Liver (tissue), 3 donors: ENCODE data around the gene DOK5.

Experiments
- FOXA1 ChIP-seq: IDR thresholded peaks from 2 replicates; pipeline ENCODE4 v1.6.1; 2016; ENCODE audit warnings: antibody characterized with exemption
- HNF4A ChIP-seq, 2 donors: conservative IDR thresholded peaks; 2 replicates each; pipeline ENCODE4 v1.6.1; 2016; ENCODE audit warnings: antibody characterized with exemption in 2 of 2, mild to moderate bottlenecking in 2 of 2
- JUND ChIP-seq, 2 donors: IDR thresholded peaks; 2 replicates each; pipeline ENCODE4 v1.6.1; 2016; ENCODE audit warnings: antibody characterized with exemption in 2 of 2
- RAD21 ChIP-seq, 2 donors: IDR thresholded peaks; 2 replicates each; pipeline ENCODE4 v1.6.1; 2016; ENCODE audit warnings: antibody characterized with exemption in 2 of 2, mild to moderate bottlenecking in 2 of 2
- TAF1 ChIP-seq: conservative IDR thresholded peaks from 2 replicates; pipeline ENCODE4 v1.6.1; 2016; ENCODE audit warnings: antibody characterized with exemption, mild to moderate bottlenecking
- YY1 ChIP-seq: IDR thresholded peaks from 2 replicates; pipeline ENCODE4 v1.6.1; 2016; ENCODE audit warnings: antibody characterized with exemption, mild to moderate bottlenecking
- TF ChIP-seq, protein P1 (sequence below): fragments of 150-350 bp; IDR thresholded peaks from 2 replicates; pipeline ENCODE4 v1.5.1; 2017; ENCODE audit warnings: improper control_type of control experiment, low read depth, low read length; ENCODE audit not compliant: missing input control
- TF ChIP-seq, protein P2 (sequence below): IDR thresholded peaks from 2 replicates; pipeline ENCODE4 v1.6.1; 2016; ENCODE audit warnings: antibody characterized with exemption
- TF ChIP-seq, protein P3 (sequence below): IDR thresholded peaks from 2 replicates; pipeline ENCODE4 v1.6.1; 2016; ENCODE audit warnings: antibody characterized with exemption
- donor health status: healthy.
- donor health status: healthy.

DNA sequence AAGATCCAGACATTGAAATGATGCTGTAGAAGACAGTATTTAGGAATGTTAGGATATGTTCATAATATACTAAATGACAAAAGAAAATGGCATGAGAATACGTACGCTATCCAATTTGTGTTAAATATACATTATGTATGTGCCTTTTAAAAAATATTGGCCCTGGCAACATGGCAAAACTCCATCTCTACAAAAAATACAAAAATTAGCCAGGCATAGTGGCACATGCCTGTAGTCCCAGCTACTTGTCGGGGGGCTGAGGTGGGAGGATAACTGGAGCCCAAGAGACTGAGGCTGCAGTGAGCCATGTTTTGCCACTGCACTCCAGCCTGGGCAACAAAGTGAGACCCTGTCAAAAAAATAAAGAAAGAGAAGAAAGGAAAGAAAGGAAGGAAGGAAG is 155.7 kb downstream of the DOK5 start:
- TF ChIP-seq YY1, result no peak
- no peak for TF ChIP-seq JUND (IDR thresholded peaks at IDR 0.05)
- TF ChIP-seq, protein P1, sequence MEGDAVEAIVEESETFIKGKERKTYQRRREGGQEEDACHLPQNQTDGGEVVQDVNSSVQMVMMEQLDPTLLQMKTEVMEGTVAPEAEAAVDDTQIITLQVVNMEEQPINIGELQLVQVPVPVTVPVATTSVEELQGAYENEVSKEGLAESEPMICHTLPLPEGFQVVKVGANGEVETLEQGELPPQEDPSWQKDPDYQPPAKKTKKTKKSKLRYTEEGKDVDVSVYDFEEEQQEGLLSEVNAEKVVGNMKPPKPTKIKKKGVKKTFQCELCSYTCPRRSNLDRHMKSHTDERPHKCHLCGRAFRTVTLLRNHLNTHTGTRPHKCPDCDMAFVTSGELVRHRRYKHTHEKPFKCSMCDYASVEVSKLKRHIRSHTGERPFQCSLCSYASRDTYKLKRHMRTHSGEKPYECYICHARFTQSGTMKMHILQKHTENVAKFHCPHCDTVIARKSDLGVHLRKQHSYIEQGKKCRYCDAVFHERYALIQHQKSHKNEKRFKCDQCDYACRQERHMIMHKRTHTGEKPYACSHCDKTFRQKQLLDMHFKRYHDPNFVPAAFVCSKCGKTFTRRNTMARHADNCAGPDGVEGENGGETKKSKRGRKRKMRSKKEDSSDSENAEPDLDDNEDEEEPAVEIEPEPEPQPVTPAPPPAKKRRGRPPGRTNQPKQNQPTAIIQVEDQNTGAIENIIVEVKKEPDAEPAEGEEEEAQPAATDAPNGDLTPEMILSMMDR, result no peak
- TF ChIP-seq, protein P2, sequence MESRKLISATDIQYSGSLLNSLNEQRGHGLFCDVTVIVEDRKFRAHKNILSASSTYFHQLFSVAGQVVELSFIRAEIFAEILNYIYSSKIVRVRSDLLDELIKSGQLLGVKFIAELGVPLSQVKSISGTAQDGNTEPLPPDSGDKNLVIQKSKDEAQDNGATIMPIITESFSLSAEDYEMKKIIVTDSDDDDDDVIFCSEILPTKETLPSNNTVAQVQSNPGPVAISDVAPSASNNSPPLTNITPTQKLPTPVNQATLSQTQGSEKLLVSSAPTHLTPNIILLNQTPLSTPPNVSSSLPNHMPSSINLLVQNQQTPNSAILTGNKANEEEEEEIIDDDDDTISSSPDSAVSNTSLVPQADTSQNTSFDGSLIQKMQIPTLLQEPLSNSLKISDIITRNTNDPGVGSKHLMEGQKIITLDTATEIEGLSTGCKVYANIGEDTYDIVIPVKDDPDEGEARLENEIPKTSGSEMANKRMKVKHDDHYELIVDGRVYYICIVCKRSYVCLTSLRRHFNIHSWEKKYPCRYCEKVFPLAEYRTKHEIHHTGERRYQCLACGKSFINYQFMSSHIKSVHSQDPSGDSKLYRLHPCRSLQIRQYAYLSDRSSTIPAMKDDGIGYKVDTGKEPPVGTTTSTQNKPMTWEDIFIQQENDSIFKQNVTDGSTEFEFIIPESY, result no peak
- no peak for TF ChIP-seq FOXA1
- no peak for TF ChIP-seq TAF1
- TF ChIP-seq HNF4A (conservative IDR thresholded peaks at IDR 0.05), result no peak
- no peak for TF ChIP-seq RAD21 (IDR thresholded peaks at IDR 0.05)
- TF ChIP-seq, protein P3, sequence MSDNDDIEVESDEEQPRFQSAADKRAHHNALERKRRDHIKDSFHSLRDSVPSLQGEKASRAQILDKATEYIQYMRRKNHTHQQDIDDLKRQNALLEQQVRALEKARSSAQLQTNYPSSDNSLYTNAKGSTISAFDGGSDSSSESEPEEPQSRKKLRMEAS, result no peak
